Fibroblast of lung (primary cell): ENCODE data around the gene FBN3. TPM values are rescaled to one million over a fixed set of nuclear protein-coding genes. Genes with fewer than 3 reads are reported as not detected.

Experiments used
- DNase-seq, 2 donors: peaks; one replicate each; pipeline versions ENCODE4 v3.0.0 to v3.0.0-alpha.2; 2010; ENCODE audit warnings: low read depth in 2 of 2
- H2AFZ ChIP-seq: 2 replicates; pipeline ENCODE4 v1.5.1; 2012; ENCODE audit warnings: low read length, control low read depth, inconsistent platforms
- H3K27ac ChIP-seq: 2 replicates; pipeline ENCODE4 v1.5.1; 2011; ENCODE audit warnings: low read length, control low read depth; ENCODE audit not compliant: insufficient read depth
- H3K27me3 ChIP-seq: 2 replicates; pipeline ENCODE4 v1.5.1; 2011; ENCODE audit warnings: mild to moderate bottlenecking, low read length; ENCODE audit not compliant: control insufficient read depth, insufficient read depth
- H3K36me3 ChIP-seq: 2 replicates; pipeline ENCODE4 v1.5.1; 2011; ENCODE audit warnings: low read length; ENCODE audit not compliant: control insufficient read depth, insufficient read depth
- H3K4me1 ChIP-seq: 2 replicates; pipeline ENCODE4 v1.5.1; 2011; ENCODE audit warnings: low read length; ENCODE audit not compliant: control insufficient read depth, insufficient read depth; ENCODE audit errors: extremely low read depth
- H3K4me2 ChIP-seq: 2 replicates; pipeline ENCODE4 v1.5.1; 2011; ENCODE audit warnings: low read length, control low read depth; ENCODE audit not compliant: insufficient read depth; ENCODE audit errors: extremely low read depth
- H3K4me3 ChIP-seq, 4 experiments: fragments of 200-600 bp in 1 of 4; sonication (generic) in 1 of 4; replicated peaks in 1 of 4; 2 replicates each; pipeline ENCODE4 v1.5.1; 2011 to 2016; ENCODE audit warnings: low read length in 4 of 4, low read depth in 3 of 4, mild to moderate bottlenecking in 3 of 4, control low read depth in 2 of 4, inconsistent platforms in 1 of 4, mixed read lengths in 1 of 4; ENCODE audit not compliant: insufficient read depth in 1 of 4; ENCODE audit errors: control extremely low read depth in 1 of 4
- H3K79me2 ChIP-seq: 2 replicates; pipeline ENCODE4 v1.5.1; 2012; ENCODE audit warnings: mild to moderate bottlenecking, low read length, inconsistent platforms; ENCODE audit not compliant: control insufficient read depth, insufficient read depth
- H3K9ac ChIP-seq: 2 replicates; pipeline ENCODE4 v1.5.1; 2011; ENCODE audit warnings: mild to moderate bottlenecking, low read length, control low read depth; ENCODE audit not compliant: insufficient read depth
- H3K9me3 ChIP-seq: 2 replicates; pipeline ENCODE4 v1.5.1; 2012; ENCODE audit warnings: low read depth, low read length; ENCODE audit not compliant: control insufficient read depth, insufficient read depth
- H4K20me1 ChIP-seq: 2 replicates; pipeline ENCODE4 v1.5.1; 2011; ENCODE audit warnings: low read length; ENCODE audit not compliant: control insufficient read depth, insufficient read depth; ENCODE audit errors: extremely low read depth
- CTCF ChIP-seq, 2 donors: IDR thresholded peaks in 1 of 2; conservative IDR thresholded peaks in 1 of 2; 1 replicate in 1 of 2; 2 replicates in 1 of 2; pipeline ENCODE4 v1.5.1; 2011 to 2012; ENCODE audit warnings: low read length in 2 of 2, control low read depth in 1 of 2, inconsistent platforms in 1 of 2, low read depth in 1 of 2, mild to moderate bottlenecking in 1 of 2
- EZH2 ChIP-seq: IDR thresholded peaks from 2 replicates; pipeline ENCODE4 v1.5.1; 2012; ENCODE audit warnings: low read length, control low read depth, mild to moderate bottlenecking; ENCODE audit errors: missing control alignments
- polyA plus RNA-seq, 2 donors: library from polyadenylated mRNA; depleted of rRNA in 1 of 2; stranded (reverse) in 1 of 2; unstranded in 1 of 2; fragments of >200 nt; gene quantifications; 2 replicates each; pipeline ENCODE4 v1.2.1, GENCODE V29; 2011 to 2012; ENCODE audit warnings: missing spikeins in 1 of 2
- total RNA-seq: library from RNA; depleted of rRNA; stranded (reverse); fragments of >200 nt; gene quantifications from 2 replicates; pipeline ENCODE4 v1.2.1, GENCODE V29; 2014

FBN3 gene
- total and polyA plus RNA-seq, 2 donors (not counting 1 experiment from before 2014, with no cell fraction given): under 0.01 TPM; not detected in 1

DNA sequence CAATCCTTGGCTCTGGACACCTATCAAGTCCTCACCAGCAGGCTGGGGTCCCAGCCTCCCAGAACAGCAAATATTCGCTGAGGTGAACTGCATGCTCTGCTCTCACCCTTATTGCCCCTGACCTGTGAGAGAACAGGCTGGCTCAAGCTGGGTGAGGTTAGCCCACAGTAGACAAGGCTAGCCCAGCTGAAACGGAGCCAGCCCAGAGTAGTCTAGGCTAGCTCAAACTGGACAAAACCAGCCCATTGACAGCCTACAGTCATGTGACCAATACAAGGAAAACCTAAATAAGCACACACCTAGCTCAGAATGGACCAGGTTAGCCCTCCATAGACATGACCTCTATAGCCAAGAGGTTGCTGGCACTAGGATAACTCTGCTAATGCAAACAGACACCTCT is 58.4 kb downstream of the FBN3 start:
- H3K36me3 ChIP-seq: no peaks in the 10 kb centered on the region
- no peak for DNase-seq
- no peaks in the 10 kb centered on the region for H3K9me3 ChIP-seq
- TF ChIP-seq CTCF (conservative IDR thresholded peaks at IDR 0.05 in 1 of 2, IDR thresholded peaks at IDR 0.05 in 1 of 2; ENCODE audit: low read depth in 1 of 2, low read length in 2 of 2) (no peak), EZH2 (no peak)
- no peak overlapping the region for H3K27ac ChIP-seq
- H2AFZ ChIP-seq: no peak overlapping the region
- H3K27me3 ChIP-seq: no peaks in the 10 kb centered on the region
- no peaks in the 10 kb centered on the region for H4K20me1 ChIP-seq
- no peaks in the 10 kb centered on the region for H3K4me1 ChIP-seq
- no peak overlapping the region for H3K9ac ChIP-seq
- no peak overlapping the region for H3K4me3 ChIP-seq
- no peaks in the 10 kb centered on the region for H3K79me2 ChIP-seq
- no peak overlapping the region for H3K4me2 ChIP-seq

GRCh38 chr19:8089664-8090601 is 59.5 kb downstream of the FBN3 start:
- Histone ChIP-seq H3K4me3 (no peak overlapping the region), H3K9me3 (no peaks in the 10 kb centered on the region), H3K4me2 (no peak overlapping the region), H3K36me3 (no peaks in the 10 kb centered on the region), H3K27ac (no peak overlapping the region), H3K79me2 (no peaks in the 10 kb centered on the region), H4K20me1 (no peaks in the 10 kb centered on the region), H3K4me1 (no peaks in the 10 kb centered on the region), H2AFZ (no peak overlapping the region), H3K27me3 (no peaks in the 10 kb centered on the region), H3K9ac (no peak overlapping the region)
- TF ChIP-seq EZH2: no peak
- TF ChIP-seq CTCF (conservative IDR thresholded peaks at IDR 0.05 in 1 of 2, IDR thresholded peaks at IDR 0.05 in 1 of 2; ENCODE audit: low read depth in 1 of 2, low read length in 2 of 2): no peak
- no peak for DNase-seq

DNA sequence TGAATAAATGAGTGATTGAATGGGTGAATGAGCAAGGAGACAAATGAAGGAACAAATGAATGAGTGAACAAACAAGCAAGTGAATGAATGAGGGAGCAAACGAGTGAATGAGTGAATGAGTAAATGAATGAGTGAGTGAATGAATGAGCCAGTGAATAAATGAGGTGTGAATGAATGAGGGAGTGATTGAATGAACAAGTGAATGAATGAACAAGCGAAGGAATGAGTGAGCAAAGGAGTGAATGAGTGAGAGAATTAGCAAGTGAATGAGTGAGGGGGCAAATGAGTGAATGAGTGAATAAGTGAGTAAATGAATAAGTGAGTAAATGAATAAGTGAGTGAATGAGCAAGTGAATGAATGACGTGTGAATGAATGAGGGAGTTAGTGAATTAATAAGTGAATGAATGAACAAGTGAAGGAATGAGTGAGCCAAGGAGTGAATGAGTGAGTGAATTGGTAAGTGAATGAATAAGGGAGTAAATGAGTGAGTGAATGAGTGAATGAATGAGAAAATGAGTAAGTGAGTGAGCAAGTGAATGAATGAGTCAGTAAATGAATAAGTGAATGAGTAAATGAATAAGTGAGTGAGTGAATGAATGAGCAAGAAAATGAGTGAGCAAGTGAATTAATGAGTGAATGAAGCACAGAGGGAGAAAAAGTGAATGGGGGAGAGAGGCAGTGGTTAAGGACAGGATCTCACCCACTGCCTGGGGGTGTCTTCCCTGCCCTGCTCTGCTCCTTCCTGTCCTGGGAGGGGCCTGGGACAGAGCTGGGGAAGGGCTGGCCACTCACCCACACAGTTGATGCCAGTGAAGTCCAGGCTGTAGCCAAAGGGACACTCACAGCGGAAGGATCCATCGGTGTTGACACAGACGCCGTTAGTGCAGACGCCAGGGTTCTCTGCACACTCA is 60.4 kb downstream of the FBN3 start:
- Histone ChIP-seq H3K9ac (no peak overlapping the region), H3K4me1 (no peaks in the 10 kb centered on the region), H3K4me2 (no peak overlapping the region), H3K27me3 (no peaks in the 10 kb centered on the region), H3K27ac (no peak overlapping the region), H2AFZ (no peak overlapping the region), H3K36me3 (no peaks in the 10 kb centered on the region), H3K9me3 (no peaks in the 10 kb centered on the region), H3K4me3 (no peak overlapping the region), H4K20me1 (no peaks in the 10 kb centered on the region), H3K79me2 (no peaks in the 10 kb centered on the region)
- TF ChIP-seq CTCF (conservative IDR thresholded peaks at IDR 0.05 in 1 of 2, IDR thresholded peaks at IDR 0.05 in 1 of 2; ENCODE audit: low read depth in 1 of 2, low read length in 2 of 2) (no peak), EZH2 (no peak)
- DNase-seq: no peak
